SK-N-SH treated with all-trans-retinoic acid at 6 μM for 48 hours (cell line): Measurements from ENCODE around the gene SCAPER.

ENCODE experiments used
- ATAC-seq: fragments of 200-7000 bp; cut with Tn5 transposase; 3 replicates; pipeline ENCODE4 v1.9.1; 2020; ENCODE audit warnings: mild to moderate bottlenecking, moderate library complexity
- ARNTL ChIP-seq: fragments of 450-650 bp; formaldehyde crosslinking; IDR thresholded peaks from 2 replicates; pipeline ENCODE4 v1.5.0; 2020; ENCODE audit warnings: low read depth, mild to moderate bottlenecking, moderate library complexity, borderline replicate concordance
- CREB5 ChIP-seq: fragments of 250-450 bp; sonication (Bioruptor Pico); IDR thresholded peaks from 2 replicates; pipeline ENCODE4 v1.5.1; 2020; ENCODE audit warnings: low read depth, mild to moderate bottlenecking, moderate library complexity
- CSRNP3 ChIP-seq: fragments of 250-450 bp; sonication (Bioruptor Pico); IDR thresholded peaks from 2 replicates; pipeline ENCODE4 v1.5.1; 2021; ENCODE audit warnings: mild to moderate bottlenecking, moderate library complexity
- GLIS3 ChIP-seq: fragments of 250-450 bp; sonication (Bioruptor Pico); IDR thresholded peaks from 2 replicates; pipeline ENCODE4 v1.5.0; 2020; ENCODE audit warnings: mild to moderate bottlenecking, moderate library complexity
- ISL1 ChIP-seq: fragments of 250-450 bp; sonication (Bioruptor Pico); IDR thresholded peaks from 2 replicates; pipeline ENCODE4 v2.1.2; 2022; ENCODE audit warnings: mild to moderate bottlenecking, moderate library complexity
- OSR1 ChIP-seq: fragments of 250-450 bp; sonication (Bioruptor Pico); IDR thresholded peaks from 2 replicates; pipeline ENCODE4 v1.8.0; 2022; ENCODE audit warnings: moderate library complexity, mild to moderate bottlenecking, inconsistent platforms
- PATZ1 ChIP-seq: fragments of 250-450 bp; sonication (Bioruptor Pico); IDR thresholded peaks from 2 replicates; pipeline ENCODE4 v1.8.0; 2020; ENCODE audit warnings: mild to moderate bottlenecking, moderate library complexity, borderline replicate concordance
- POU6F1 ChIP-seq: fragments of 250-450 bp; sonication (Bioruptor Pico); IDR thresholded peaks from 2 replicates; pipeline ENCODE4 v1.8.0; 2021; ENCODE audit warnings: low read depth, mild to moderate bottlenecking, moderate library complexity, borderline replicate concordance
- PPARA ChIP-seq: fragments of 250-450 bp; sonication (Bioruptor Pico); IDR thresholded peaks from 2 replicates; pipeline ENCODE4 v1.5.0; 2020; ENCODE audit warnings: mild to moderate bottlenecking, borderline replicate concordance
- RARB ChIP-seq: fragments of 250-450 bp; sonication (Bioruptor Pico); IDR thresholded peaks from 2 replicates; pipeline ENCODE4 v1.8.0; 2021; ENCODE audit warnings: mild to moderate bottlenecking, moderate library complexity
- SNAI2 ChIP-seq: fragments of 250-450 bp; sonication (Bioruptor Pico); IDR thresholded peaks from 2 replicates; pipeline ENCODE4 v1.5.0; 2020; ENCODE audit warnings: mild to moderate bottlenecking, moderate library complexity
- TCF4 ChIP-seq: fragments of 250-450 bp; sonication (Bioruptor Pico); IDR thresholded peaks from 2 replicates; pipeline ENCODE4 v1.8.0; 2021; ENCODE audit warnings: mild to moderate bottlenecking, moderate library complexity, borderline replicate concordance
- TOX ChIP-seq: fragments of 250-450 bp; sonication (Bioruptor Pico); IDR thresholded peaks from 2 replicates; pipeline ENCODE4 v1.8.0; 2021; ENCODE audit warnings: mild to moderate bottlenecking, moderate library complexity, borderline replicate concordance
- ZC3H10 ChIP-seq: fragments of 250-450 bp; sonication (Bioruptor Pico); IDR thresholded peaks from 2 replicates; pipeline ENCODE4 v1.5.1; 2021; ENCODE audit warnings: mild to moderate bottlenecking, moderate library complexity
- ZFP3 ChIP-seq: fragments of 250-450 bp; sonication (Bioruptor Pico); IDR thresholded peaks from 2 replicates; pipeline ENCODE4 v1.5.0; 2020; ENCODE audit warnings: mild to moderate bottlenecking, moderate library complexity
- ZFP30 ChIP-seq: fragments of 450-650 bp; formaldehyde crosslinking; IDR thresholded peaks from 2 replicates; pipeline ENCODE4 v1.5.0; 2022; ENCODE audit warnings: mild to moderate bottlenecking, moderate library complexity
- ZNF70 ChIP-seq: fragments of 450-650 bp; formaldehyde crosslinking; IDR thresholded peaks from 2 replicates; pipeline ENCODE4 v1.5.0; 2020; ENCODE audit warnings: mild to moderate bottlenecking, moderate library complexity
- ZNF8 ChIP-seq: fragments of 450-650 bp; formaldehyde crosslinking; IDR thresholded peaks from 2 replicates; pipeline ENCODE4 v1.5.0; 2020; ENCODE audit warnings: mild to moderate bottlenecking, moderate library complexity
- TF ChIP-seq, protein P1 (sequence below): fragments of 250-450 bp; sonication (Bioruptor Pico); IDR thresholded peaks from 2 replicates; pipeline ENCODE4 v1.5.0; 2020; ENCODE audit warnings: mild to moderate bottlenecking, moderate library complexity

SCAPER gene

DNA sequence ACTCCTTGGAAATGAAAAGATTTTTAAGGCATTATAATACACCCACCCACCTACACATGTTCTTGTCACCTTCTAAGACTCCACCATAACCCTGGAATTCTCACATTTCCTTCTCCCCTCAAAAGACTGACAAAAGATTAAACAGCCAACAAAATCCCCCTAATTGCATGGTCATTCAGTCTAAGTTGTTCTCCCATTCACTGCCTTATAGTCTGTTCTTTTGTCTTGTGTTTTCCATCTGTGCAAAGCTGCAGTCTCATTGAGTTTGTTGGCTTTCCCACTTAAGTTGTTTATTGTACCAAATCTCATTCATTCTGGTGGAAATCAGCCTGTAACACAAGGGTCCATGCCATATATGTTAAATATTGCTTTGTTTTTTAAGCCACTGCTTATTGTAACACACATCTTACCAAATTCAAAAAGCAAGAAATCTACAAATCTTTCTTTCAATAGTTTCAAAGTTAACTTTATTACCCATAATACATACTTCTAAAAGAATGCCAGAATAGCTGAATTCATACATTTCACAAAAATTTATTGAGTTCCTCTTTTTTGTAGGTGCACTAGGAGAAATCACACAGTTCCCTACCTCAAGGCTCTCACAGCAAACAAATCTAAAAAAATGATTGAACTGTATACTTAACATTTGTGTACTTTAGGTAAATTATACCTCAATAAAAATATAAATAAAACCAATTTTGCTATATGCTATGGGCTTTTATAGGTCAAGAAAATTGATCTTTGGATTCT lies 24.0 kb upstream of the SCAPER start (continued):
- TF ChIP-seq PATZ1 (no peak), ZFP30 (no peak), ZFP3 (CRISPR knock-in tag) (no peak), RARB (CRISPR knock-in tag) (no peak), ISL1 (CRISPR knock-in tag) (no peak), CREB5 (CRISPR knock-in tag) (no peak), ZC3H10 (CRISPR knock-in tag) (no peak), TOX (CRISPR knock-in tag) (no peak), OSR1 (CRISPR knock-in tag) (no peak), ARNTL (no peak)

GRCh38 chr15:76928201-76928600 lies 23.1 kb upstream of the SCAPER start:
- TF ChIP-seq OSR1 (CRISPR knock-in tag) (no peak), ISL1 (CRISPR knock-in tag) (no peak), RARB (CRISPR knock-in tag) (no peak), GLIS3 (CRISPR knock-in tag) (no peak), ZFP3 (CRISPR knock-in tag) (no peak)
- TF ChIP-seq, all 23 proteins: peak for 0
- ATAC-seq, result no peak

GRCh38 chr15:76916369-76916768 lies 11.2 kb upstream of the SCAPER start:
- TF ChIP-seq SNAI2 (no peak), ZC3H10 (CRISPR knock-in tag) (no peak), TCF4 (CRISPR knock-in tag) (no peak), CSRNP3 (no peak), RARB (CRISPR knock-in tag) (no peak), ZFP3 (CRISPR knock-in tag) (no peak)
- ATAC-seq, result no peak

DNA sequence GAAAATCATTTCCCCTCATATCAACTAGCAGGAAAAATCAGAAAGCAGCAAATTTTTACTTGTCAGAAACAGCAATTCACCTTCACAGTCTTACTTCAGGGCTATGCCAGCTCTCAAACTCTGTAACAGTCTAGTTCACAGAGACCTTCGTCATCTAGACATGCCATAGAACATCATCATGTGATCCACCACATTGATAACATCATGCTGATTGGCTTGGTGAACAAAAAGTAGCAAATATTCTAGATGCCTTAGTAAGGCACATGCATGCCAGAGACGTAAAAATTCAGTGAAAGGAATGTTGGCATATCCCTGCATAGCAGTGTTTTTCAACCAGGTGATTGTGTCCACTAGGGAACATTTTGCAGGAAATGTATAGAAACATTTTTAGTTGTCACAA lies 8.6 kb upstream of the SCAPER start:
- ATAC-seq, result no peak
- TF ChIP-seq POU6F1 (CRISPR knock-in tag), result no peak
- no peak for TF ChIP-seq ZNF8 (CRISPR knock-in tag)
- TF ChIP-seq, protein P1, sequence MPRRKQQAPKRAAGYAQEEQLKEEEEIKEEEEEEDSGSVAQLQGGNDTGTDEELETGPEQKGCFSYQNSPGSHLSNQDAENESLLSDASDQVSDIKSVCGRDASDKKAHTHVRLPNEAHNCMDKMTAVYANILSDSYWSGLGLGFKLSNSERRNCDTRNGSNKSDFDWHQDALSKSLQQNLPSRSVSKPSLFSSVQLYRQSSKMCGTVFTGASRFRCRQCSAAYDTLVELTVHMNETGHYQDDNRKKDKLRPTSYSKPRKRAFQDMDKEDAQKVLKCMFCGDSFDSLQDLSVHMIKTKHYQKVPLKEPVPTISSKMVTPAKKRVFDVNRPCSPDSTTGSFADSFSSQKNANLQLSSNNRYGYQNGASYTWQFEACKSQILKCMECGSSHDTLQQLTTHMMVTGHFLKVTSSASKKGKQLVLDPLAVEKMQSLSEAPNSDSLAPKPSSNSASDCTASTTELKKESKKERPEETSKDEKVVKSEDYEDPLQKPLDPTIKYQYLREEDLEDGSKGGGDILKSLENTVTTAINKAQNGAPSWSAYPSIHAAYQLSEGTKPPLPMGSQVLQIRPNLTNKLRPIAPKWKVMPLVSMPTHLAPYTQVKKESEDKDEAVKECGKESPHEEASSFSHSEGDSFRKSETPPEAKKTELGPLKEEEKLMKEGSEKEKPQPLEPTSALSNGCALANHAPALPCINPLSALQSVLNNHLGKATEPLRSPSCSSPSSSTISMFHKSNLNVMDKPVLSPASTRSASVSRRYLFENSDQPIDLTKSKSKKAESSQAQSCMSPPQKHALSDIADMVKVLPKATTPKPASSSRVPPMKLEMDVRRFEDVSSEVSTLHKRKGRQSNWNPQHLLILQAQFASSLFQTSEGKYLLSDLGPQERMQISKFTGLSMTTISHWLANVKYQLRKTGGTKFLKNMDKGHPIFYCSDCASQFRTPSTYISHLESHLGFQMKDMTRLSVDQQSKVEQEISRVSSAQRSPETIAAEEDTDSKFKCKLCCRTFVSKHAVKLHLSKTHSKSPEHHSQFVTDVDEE (CRISPR knock-in tag), result no peak
- TF ChIP-seq PPARA (CRISPR knock-in tag), result no peak
- no peak for TF ChIP-seq ISL1 (CRISPR knock-in tag)
- TF ChIP-seq CREB5 (CRISPR knock-in tag), result no peak
- no peak for TF ChIP-seq RARB (CRISPR knock-in tag)
- no peak for TF ChIP-seq TCF4 (CRISPR knock-in tag)
- TF ChIP-seq ZNF70 (CRISPR knock-in tag), result no peak
- TF ChIP-seq ZFP30, result no peak
